GM12875 (cell line): ENCODE data around the gene IGFBP7.

ENCODE experiments used
- H3K4me3 ChIP-seq: one replicate; pipeline ENCODE4 v1.5.1; 2011; ENCODE audit warnings: low read depth, low read length, control low read depth
- TF ChIP-seq, protein P1 (sequence below): IDR thresholded peaks from 2 replicates; pipeline ENCODE4 v1.5.1; 2011; ENCODE audit warnings: low read depth, mild to moderate bottlenecking, control low read depth, inconsistent platforms, low read length, moderate library complexity, borderline replicate concordance; ENCODE audit not compliant: insufficient read depth

IGFBP7 gene

DNA sequence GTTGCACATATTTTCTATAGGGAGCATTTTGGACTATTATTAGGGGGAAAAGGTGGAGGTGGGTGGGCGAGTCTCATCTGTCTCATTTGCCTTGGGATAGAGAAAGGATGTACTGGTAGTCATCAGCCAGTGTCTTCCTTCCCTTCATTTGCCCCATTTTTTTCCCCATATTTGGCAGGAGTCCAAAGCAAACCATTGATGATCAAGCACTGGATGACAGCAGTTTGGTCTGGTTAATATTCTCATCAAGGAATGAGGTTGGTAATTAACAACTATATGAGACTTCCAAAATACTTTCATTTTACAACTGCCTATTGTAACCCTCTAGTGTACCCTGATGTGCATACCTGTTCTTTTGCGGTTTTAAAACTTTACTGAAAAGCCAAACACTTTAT, 22.6 kb upstream of the IGFBP7 start:
- TF ChIP-seq, protein P1, sequence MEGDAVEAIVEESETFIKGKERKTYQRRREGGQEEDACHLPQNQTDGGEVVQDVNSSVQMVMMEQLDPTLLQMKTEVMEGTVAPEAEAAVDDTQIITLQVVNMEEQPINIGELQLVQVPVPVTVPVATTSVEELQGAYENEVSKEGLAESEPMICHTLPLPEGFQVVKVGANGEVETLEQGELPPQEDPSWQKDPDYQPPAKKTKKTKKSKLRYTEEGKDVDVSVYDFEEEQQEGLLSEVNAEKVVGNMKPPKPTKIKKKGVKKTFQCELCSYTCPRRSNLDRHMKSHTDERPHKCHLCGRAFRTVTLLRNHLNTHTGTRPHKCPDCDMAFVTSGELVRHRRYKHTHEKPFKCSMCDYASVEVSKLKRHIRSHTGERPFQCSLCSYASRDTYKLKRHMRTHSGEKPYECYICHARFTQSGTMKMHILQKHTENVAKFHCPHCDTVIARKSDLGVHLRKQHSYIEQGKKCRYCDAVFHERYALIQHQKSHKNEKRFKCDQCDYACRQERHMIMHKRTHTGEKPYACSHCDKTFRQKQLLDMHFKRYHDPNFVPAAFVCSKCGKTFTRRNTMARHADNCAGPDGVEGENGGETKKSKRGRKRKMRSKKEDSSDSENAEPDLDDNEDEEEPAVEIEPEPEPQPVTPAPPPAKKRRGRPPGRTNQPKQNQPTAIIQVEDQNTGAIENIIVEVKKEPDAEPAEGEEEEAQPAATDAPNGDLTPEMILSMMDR = no peak
- no peak overlapping the region for H3K4me3 ChIP-seq

DNA sequence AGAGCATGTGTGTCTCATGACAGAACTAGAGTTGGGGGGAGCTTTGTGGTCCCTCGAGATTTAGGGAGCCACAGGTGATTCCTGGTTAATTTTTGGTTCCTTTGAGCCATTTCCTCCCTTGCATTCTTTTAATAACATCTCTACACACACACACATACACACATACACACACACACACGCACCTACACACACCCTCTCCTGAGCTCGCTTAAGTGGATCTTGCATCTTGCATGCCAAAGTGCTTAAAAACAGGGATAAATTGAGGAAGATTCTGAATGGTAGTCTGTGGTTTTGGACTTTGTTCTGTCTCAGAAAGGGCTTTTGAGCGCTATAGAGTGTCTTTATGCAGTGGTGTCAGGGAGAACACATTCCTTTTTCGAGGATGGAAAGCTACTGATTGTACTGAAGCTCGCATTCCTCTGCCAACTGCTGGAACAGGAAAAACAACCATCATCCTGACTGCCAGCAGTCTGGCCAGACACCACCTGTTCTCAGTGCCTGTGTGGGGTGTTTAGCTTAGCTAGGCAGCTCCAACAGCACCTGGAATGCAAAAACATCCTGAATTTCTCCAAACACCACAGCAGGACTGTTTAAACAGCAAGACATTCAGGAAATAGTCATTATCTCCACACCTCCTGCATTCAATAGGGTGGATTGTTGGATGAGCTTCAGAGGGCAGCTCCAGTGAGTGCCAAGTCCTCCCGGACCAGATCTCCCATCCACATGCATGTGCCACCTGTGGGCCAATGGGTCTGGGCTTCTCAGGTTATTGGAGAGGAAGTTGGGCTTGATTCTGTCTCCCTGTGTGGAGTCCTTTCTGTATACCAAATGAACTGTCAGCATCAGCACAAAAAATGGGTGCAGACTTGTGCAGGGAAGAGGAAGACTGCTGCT, 21.9 kb upstream of the IGFBP7 start:
- TF ChIP-seq, protein P1 = no peak

DNA sequence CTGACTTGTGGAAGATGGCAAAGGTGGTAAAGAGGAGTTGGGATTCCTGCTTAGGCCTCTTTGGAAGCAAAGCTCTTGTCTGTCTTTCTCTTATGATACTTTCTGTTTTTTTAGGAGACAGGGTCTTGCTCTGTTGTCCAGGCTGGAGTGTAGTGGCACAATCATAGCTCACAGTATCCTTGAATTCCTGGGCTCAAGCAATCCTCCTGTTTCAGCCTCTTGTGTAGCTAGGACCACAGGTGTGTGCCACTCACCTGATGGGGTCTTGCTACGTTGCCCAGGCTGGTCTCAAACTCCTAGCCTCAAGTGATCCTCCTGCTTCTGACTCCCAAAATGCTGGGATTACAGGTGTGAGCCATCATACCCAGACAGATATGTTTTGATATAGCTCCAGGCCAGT, 19.3 kb upstream of the IGFBP7 start:
- no peak overlapping the region for H3K4me3 ChIP-seq
- TF ChIP-seq, protein P1 = no peak

More for the DNA sequence above, 21.9 kb upstream of the IGFBP7 start:
- no peak overlapping the region for H3K4me3 ChIP-seq

DNA sequence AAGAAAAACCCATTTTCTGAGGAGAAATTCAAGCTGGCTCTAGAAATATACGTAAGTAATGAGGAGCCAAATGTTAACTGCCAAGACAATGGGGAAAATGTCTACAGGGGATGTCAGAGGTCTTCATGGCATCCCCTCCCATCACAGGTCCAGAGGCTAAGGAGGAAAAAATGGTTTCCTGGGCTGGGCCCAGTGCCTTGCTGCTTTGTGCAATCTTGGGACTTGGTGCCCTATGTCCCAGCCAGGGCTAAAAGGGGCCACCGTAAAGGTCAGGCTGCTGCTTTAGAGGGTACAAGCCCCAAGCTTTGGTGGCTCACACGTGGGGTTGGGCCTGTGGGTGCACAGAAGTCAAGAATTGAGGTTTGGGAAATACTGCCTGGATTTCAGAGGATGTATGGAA, 17.2 kb upstream of the IGFBP7 start:
- TF ChIP-seq, protein P1 = no peak
- no peak overlapping the region for H3K4me3 ChIP-seq

DNA sequence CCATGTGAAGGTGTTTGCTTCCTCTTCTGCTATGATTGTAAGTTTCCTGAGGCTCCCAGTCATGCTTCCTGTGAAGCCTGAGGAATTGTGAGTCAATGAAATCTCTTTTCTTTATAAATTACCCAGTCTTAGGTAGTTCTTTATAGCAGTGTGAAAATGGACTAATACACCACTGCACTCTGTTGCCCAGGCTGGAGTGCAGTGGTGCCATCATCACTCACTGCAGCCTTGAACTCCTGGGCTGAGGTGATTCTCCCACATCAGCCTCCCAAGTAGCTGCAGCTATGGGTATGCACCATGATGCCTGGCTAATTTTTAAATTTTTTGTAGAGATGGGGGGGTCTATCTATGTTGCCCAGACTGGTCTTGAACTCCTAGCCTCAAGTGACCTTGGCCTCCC, 15.8 kb upstream of the IGFBP7 start:
- TF ChIP-seq, protein P1 = no peak
- H3K4me3 ChIP-seq = no peak overlapping the region

DNA sequence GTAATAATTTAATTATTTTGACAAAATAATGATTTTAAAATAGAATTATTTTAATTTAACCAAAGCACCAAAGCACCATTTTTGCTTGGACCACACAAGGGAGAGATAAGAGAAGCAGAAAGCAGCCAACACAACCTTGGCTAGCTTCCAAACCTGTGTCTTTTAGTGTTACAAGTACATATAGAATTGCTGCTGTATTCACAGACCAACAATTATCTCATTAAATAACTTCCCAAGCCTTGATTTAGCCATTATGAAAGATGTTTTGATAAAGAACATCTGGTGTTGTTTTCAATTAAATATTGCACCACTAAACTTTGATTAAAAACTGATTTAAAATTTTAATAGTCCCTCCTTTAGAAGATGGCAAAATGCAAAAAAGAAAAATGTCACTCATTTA, 14.0 kb upstream of the IGFBP7 start:
- no peak overlapping the region for H3K4me3 ChIP-seq
- TF ChIP-seq, protein P1 = no peak

DNA sequence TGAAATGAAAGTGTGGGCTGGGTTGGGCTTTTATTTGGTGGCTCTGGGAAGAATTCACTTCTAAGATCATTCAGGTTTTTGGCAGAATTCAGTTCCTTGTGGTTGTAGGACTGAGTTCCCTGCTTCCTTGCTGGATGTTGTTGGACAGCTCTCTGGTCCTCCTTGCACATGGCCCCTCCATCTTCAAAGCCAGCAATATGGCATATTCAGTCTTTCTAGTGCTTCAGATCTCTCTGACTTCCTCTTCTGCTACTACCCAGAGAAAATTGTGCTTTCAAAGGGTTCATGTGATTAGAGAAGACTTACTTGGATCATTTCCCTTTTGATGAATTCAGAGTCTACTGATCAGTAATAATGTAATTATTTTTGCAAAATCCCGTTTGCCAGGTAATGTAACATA, 12.8 kb upstream of the IGFBP7 start:
- H3K4me3 ChIP-seq = no peak overlapping the region
- TF ChIP-seq, protein P1 = no peak
